Endothelial cell of umbilical vein (primary cell): ENCODE measurements around the gene GADD45G. TPM values are rescaled to one million over a fixed set of nuclear protein-coding genes. Genes with fewer than 3 reads are reported as not detected.

Experiments
- BruUV-seq: library from RNA; stranded (reverse); fragments of 400-500 nt; replicated peaks from 2 replicates; lab custom pipeline; 2021; lab: Mats Ljungman, UMichigan
- CTCF ChIA-PET: fragments of 300-600, 350-600 bp; sonication (Branson Sonifier 250); formaldehyde crosslinking; loops from one replicate; lab custom pipeline; 2021; ENCODE audit warnings: antibody characterized with exemption, inconsistent platforms; lab: Charles Lee
- POLR2A ChIA-PET: fragments of 300-600, 350-600 bp; sonication (Branson Sonifier 250); formaldehyde crosslinking; loops from one replicate; lab custom pipeline; 2021; ENCODE audit warnings: antibody characterized with exemption, inconsistent platforms; lab: Charles Lee
- DNase-seq: peaks from one replicate; pipeline ENCODE4 v3.0.0-alpha.2; 2011; ENCODE audit warnings: low read depth, low spot score
- FAIRE-seq: peaks from 2 replicates; lab custom pipeline; 2011; peaks lifted over from hg19 to GRCh38; lab: Jason Lieb, UNC
- H2AFZ ChIP-seq: 2 replicates; pipeline ENCODE4 v1.6.0; 2012; ENCODE audit warnings: low read depth, low read length, control low read depth, inconsistent platforms
- H3K27ac ChIP-seq: 2 replicates; pipeline ENCODE4 v1.5.1; 2011; ENCODE audit warnings: low read depth, mild to moderate bottlenecking, control low read depth, low read length, moderate library complexity; ENCODE audit not compliant: insufficient read depth
- H3K27me3 ChIP-seq, 2 experiments: 2 replicates each; pipeline versions ENCODE4 v1.6.0 to v1.6.1; 2011; ENCODE audit warnings: low read length in 2 of 2, mixed read lengths in 1 of 2; ENCODE audit not compliant: control insufficient read depth in 2 of 2, insufficient read depth in 2 of 2
- H3K36me3 ChIP-seq, 2 experiments: 2 replicates in 1 of 2; 3 replicates in 1 of 2; pipeline ENCODE4 v1.5.1; 2011; ENCODE audit warnings: low read length in 2 of 2, mild to moderate bottlenecking in 1 of 2, moderate library complexity in 1 of 2; ENCODE audit not compliant: control insufficient read depth in 2 of 2, insufficient read depth in 2 of 2; ENCODE audit errors: extremely low read depth in 1 of 2
- H3K4me1 ChIP-seq: 3 replicates; pipeline ENCODE4 v1.5.1; 2011; ENCODE audit warnings: mild to moderate bottlenecking, low read length; ENCODE audit not compliant: control insufficient read depth, insufficient read depth; ENCODE audit errors: extremely low read depth
- H3K4me2 ChIP-seq: 2 replicates; pipeline ENCODE4 v1.6.1; 2011; ENCODE audit warnings: low read length, control low read depth, mixed read lengths; ENCODE audit not compliant: insufficient read depth
- H3K4me3 ChIP-seq, 3 experiments: fragments of 200-600 bp in 1 of 3; sonication (generic), shearing (Covaris generic) in 1 of 3; replicated peaks in 1 of 3; 2 replicates each; pipeline ENCODE4 v1.5.1; 2011 to 2016; ENCODE audit warnings: control low read depth in 3 of 3, low read length in 3 of 3, mild to moderate bottlenecking in 2 of 3, inconsistent platforms in 1 of 3, low read depth in 1 of 3, moderate library complexity in 1 of 3; ENCODE audit not compliant: insufficient read depth in 1 of 3
- H3K79me2 ChIP-seq: 2 replicates; pipeline ENCODE4 v1.6.0; 2012; ENCODE audit warnings: low read length, inconsistent platforms; ENCODE audit not compliant: control insufficient read depth, insufficient read depth
- H3K9ac ChIP-seq: replicated peaks from 2 replicates; pipeline ENCODE3; 2011; ENCODE audit warnings: low read length, control low read depth; ENCODE audit not compliant: insufficient read depth; ENCODE audit errors: extremely low read depth
- H3K9me1 ChIP-seq: replicated peaks from 3 replicates; pipeline ENCODE4 v1.6.0; 2011; ENCODE audit warnings: mild to moderate bottlenecking, low read length; ENCODE audit not compliant: control insufficient read depth, insufficient read depth; ENCODE audit errors: extremely low read depth
- H3K9me3 ChIP-seq: replicated peaks from 2 replicates; pipeline ENCODE4 v1.5.1; 2012; ENCODE audit warnings: low read length, inconsistent platforms; ENCODE audit not compliant: control insufficient read depth, insufficient read depth
- H4K20me1 ChIP-seq: replicated peaks from 2 replicates; pipeline ENCODE3; 2011; ENCODE audit warnings: mild to moderate bottlenecking, low read length; ENCODE audit not compliant: control insufficient read depth, insufficient read depth; ENCODE audit errors: extremely low read depth
- EZH2 ChIP-seq: IDR thresholded peaks from 2 replicates; pipeline ENCODE4 v1.6.1; 2012; ENCODE audit warnings: borderline replicate concordance, low read depth, mild to moderate bottlenecking, moderate library complexity, low read length, inconsistent platforms; ENCODE audit not compliant: severe bottlenecking
- FOS ChIP-seq: IDR thresholded peaks from 2 replicates; pipeline ENCODE4 v1.6.1; 2011; ENCODE audit warnings: mild to moderate bottlenecking, low read length, moderate library complexity, borderline replicate concordance; ENCODE audit not compliant: insufficient read depth
- GATA2 ChIP-seq: IDR thresholded peaks from 2 replicates; pipeline ENCODE4 v1.7.0; 2011; ENCODE audit warnings: low read depth, mild to moderate bottlenecking, moderate library complexity, mixed read lengths, low read length; ENCODE audit not compliant: insufficient read length, insufficient read depth
- JUN ChIP-seq: IDR thresholded peaks from 2 replicates; pipeline ENCODE4 v1.6.1; 2011; ENCODE audit warnings: borderline replicate concordance, low read depth; ENCODE audit not compliant: insufficient read length, insufficient read depth
- MYC ChIP-seq: IDR thresholded peaks from one replicate; pipeline ENCODE4 v1.6.1; 2011; ENCODE audit warnings: mild to moderate bottlenecking, low read depth, low read length
- POLR2A ChIP-seq: IDR thresholded peaks from 2 replicates; pipeline ENCODE4 v1.6.1; 2012; ENCODE audit warnings: low read depth, mild to moderate bottlenecking, control low read depth, low read length
- POLR2AphosphoS5 ChIP-seq: IDR thresholded peaks from 2 replicates; pipeline ENCODE4 v1.6.1; 2012; ENCODE audit warnings: low read depth, mild to moderate bottlenecking, control low read depth, low read length, moderate library complexity; ENCODE audit not compliant: insufficient read depth
- dilution Hi-C: fragments of 300-500 bp; cut with MboI; formaldehyde crosslinking; loops from one replicate; pipeline ENCODE4 v1.15.0; 2019; ENCODE audit warnings: low sequenced_read_pairs; ENCODE audit not compliant: extremely low pct_ligation_motif_present
- intact Hi-C: fragments of 100-400 bp; cut with micrococcal nuclease; formaldehyde crosslinking; loops from one replicate; pipeline ENCODE4 v1.10.0; 2022
- polyA plus RNA-seq, 4 experiments: library from polyadenylated mRNA; depleted of rRNA in 3 of 4; stranded (reverse) in 3 of 4; unstranded in 1 of 4; fragments of >200 nt; gene quantifications; 2 replicates each; pipeline versions ENCODE4 v1.2.1 to v1.2.3, GENCODE V29; 2011 to 2012; ENCODE audit warnings: missing spikeins in 1 of 4
- total RNA-seq: library from RNA; stranded (reverse); gene quantifications from 2 replicates; pipeline ENCODE4 v1.2.3, GENCODE V29; 2021
- TF ChIP-seq, protein P1 (sequence below): IDR thresholded peaks from 2 replicates; pipeline ENCODE4 v1.6.1; 2011; ENCODE audit not compliant: insufficient read depth, insufficient read length
- TF ChIP-seq, protein P2 (sequence below), 2 donors: IDR thresholded peaks; 1 replicate in 1 of 2; 2 replicates in 1 of 2; pipeline ENCODE4 v1.5.1; 2011; ENCODE audit warnings: low read length in 2 of 2, mild to moderate bottlenecking in 2 of 2, moderate library complexity in 2 of 2, control low read depth in 1 of 2, inconsistent platforms in 1 of 2, low read depth in 1 of 2; ENCODE audit not compliant: insufficient read depth in 1 of 2; ENCODE audit errors: extremely low read depth in 1 of 2

Gene GADD45G
- total and polyA plus RNA-seq, 2 donors (not counting 3 experiments of a cell fraction or from before 2014, with no cell fraction given) = 0.44 to 0.64 TPM

DNA sequence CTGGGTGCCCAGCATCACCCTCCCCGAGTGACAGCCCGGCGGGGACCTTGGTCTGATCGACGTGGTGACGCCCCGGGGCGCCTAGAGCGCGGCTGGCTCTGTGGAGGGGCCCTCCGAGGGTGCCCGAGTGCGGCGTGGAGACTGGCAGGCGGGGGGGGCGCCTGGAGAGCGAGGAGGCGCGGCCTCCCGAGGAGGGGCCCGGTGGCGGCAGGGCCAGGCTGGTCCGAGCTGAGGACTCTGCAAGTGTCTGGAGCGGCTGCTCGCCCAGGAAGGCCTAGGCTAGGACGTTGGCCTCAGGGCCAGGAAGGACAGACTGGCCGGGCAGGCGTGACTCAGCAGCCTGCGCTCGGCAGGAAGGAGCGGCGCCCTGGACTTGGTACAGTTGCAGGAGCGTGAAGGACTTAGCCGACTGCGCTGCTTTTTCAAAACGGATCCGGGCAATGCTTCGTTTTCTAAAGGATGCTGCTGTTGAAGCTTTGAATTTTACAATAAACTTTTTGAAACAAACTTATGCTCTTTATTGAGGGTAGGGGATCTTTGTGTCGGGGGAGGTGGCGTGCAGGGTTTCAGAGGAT, 1.3 kb downstream of the GADD45G start:
- FAIRE-seq (peak; percentile 77), DNase-seq (peak; percentile 54)
- dilution Hi-C loops = no loop called here
- peak overlapping the region; percentile 26 for H3K4me2 ChIP-seq
- no peaks in the 10 kb centered on the region for H3K79me2 ChIP-seq
- H3K9me1 ChIP-seq = no peaks in the 10 kb centered on the region
- H4K20me1 ChIP-seq = no peaks in the 10 kb centered on the region
- peaks cover 8 to 9% of the 10 kb centered on the region in 2 experiments for H3K27me3 ChIP-seq
- H3K36me3 ChIP-seq = no peaks in the 10 kb centered on the region
- H3K9ac ChIP-seq = peak overlapping the region; percentile 4
- CTCF ChIA-PET = interaction anchor here (0.8 to 8.1 kb wide), 5 partner anchors 9 to 1264 kb away, joined by 3 to 373 read pairs (median 3); no protein-coding TSS in a partner anchor
- H3K27ac ChIP-seq = no peak overlapping the region
- H3K4me3 ChIP-seq = peak overlapping the region in 2 of 3 experiments; percentile 3 to 42
- intact Hi-C loops = loop anchor here (1.0 to 2.0 kb wide), 2 partner anchors 201 to 426 kb away; no protein-coding TSS in a partner anchor
- no TSS peak for BruUV-seq
- H3K9me3 ChIP-seq = no peaks in the 10 kb centered on the region
- H3K4me1 ChIP-seq = peaks cover 34% of the 10 kb centered on the region
- POLR2A ChIA-PET = no interaction called here
- TF ChIP-seq FOS = peak; percentile 53
- TF ChIP-seq POLR2AphosphoS5 = peak; percentile 53
- no peak for TF ChIP-seq MYC
- no peak for TF ChIP-seq GATA2
- peak overlapping the region; percentile 69 for H2AFZ ChIP-seq

DNA sequence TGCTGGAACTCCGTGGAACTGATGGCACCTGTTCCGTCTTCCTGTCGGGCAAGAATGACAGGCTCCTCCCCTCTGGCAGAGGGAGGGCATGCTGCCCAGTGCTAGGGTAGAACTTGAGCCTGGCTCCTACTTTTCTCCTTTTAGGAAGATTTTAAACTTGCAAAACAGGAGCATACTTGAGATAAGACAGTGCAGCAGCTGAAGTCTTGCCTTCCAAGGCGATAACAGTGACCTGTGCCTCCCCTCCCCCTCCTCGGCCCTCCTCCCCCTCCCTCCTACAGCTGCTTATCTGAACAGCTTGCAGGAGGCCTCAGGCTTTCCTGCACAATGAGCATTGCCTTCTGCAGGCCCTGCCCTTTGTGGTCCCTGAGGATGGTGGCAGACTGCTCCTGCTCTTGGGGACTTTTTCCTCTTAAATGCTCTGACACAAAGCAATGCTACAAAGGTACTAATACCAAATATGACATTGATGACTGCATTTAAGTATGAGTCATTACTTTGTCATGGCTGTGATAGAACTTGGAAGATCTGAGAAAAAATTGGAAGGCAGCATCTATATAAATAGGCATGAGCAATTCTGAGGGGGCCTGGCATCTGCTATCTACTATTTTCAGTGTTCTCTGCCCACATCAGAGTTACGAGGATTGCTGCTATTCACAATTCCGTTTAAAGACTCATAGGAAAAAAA, 2.0 kb downstream of the GADD45G start:
- intact Hi-C loops (loop anchor here (1.0 to 2.0 kb wide), 2 partner anchors 200 to 426 kb away; no protein-coding TSS in a partner anchor), dilution Hi-C loops (no loop called here)
- CTCF ChIA-PET = interaction anchor here (0.8 to 8.1 kb wide), 5 partner anchors 9 to 1264 kb away, joined by 3 to 373 read pairs (median 3); no protein-coding TSS in a partner anchor
- Histone ChIP-seq H3K27me3 (peaks cover 8% of the 10 kb centered on the region in 2 experiments), H2AFZ (peak overlapping the region; percentile 2), H3K9ac (no peak overlapping the region), H3K9me3 (no peaks in the 10 kb centered on the region), H3K79me2 (no peaks in the 10 kb centered on the region), H3K27ac (no peak overlapping the region), H4K20me1 (no peaks in the 10 kb centered on the region), H3K4me3 (no peak overlapping the region), H3K36me3 (no peaks in the 10 kb centered on the region), H3K4me2 (peak overlapping the region; percentile 26), H3K9me1 (no peaks in the 10 kb centered on the region), H3K4me1 (peaks cover 34% of the 10 kb centered on the region)
- FAIRE-seq = peak; percentile 12
- TF ChIP-seq POLR2A (no peak), JUN (peak; percentile 54), FOS (peak; percentile 61), EZH2 (no peak), MYC (no peak), GATA2 (no peak), POLR2AphosphoS5 (no peak)
- TF ChIP-seq, protein P1, sequence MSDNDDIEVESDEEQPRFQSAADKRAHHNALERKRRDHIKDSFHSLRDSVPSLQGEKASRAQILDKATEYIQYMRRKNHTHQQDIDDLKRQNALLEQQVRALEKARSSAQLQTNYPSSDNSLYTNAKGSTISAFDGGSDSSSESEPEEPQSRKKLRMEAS = no peak
- TF ChIP-seq, protein P2, sequence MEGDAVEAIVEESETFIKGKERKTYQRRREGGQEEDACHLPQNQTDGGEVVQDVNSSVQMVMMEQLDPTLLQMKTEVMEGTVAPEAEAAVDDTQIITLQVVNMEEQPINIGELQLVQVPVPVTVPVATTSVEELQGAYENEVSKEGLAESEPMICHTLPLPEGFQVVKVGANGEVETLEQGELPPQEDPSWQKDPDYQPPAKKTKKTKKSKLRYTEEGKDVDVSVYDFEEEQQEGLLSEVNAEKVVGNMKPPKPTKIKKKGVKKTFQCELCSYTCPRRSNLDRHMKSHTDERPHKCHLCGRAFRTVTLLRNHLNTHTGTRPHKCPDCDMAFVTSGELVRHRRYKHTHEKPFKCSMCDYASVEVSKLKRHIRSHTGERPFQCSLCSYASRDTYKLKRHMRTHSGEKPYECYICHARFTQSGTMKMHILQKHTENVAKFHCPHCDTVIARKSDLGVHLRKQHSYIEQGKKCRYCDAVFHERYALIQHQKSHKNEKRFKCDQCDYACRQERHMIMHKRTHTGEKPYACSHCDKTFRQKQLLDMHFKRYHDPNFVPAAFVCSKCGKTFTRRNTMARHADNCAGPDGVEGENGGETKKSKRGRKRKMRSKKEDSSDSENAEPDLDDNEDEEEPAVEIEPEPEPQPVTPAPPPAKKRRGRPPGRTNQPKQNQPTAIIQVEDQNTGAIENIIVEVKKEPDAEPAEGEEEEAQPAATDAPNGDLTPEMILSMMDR (IDR thresholded peaks at IDR 0.05; ENCODE audit: extremely low read depth in 1 of 2, insufficient read depth in 1 of 2, low read depth in 1 of 2, low read length in 2 of 2) = no peak
- no TSS peak for BruUV-seq
- POLR2A ChIA-PET = no interaction called here
- DNase-seq = peak; percentile 10
